HepG2 (cell line): ENCODE measurements around the gene CRYM. TPM values are rescaled to one million over a fixed set of nuclear protein-coding genes. Genes with fewer than 3 reads are reported as not detected.

Experiments
- ATF1 ChIP-seq: IDR thresholded peaks from 2 replicates; pipeline ENCODE4 v1.6.1; 2016; ENCODE audit warnings: mild to moderate bottlenecking, control low read depth
- FOXK2 ChIP-seq: fragments of 450-650 bp; IDR thresholded peaks from 2 replicates; pipeline ENCODE4 v1.6.1; 2016
- FOXM1 ChIP-seq: sonication (generic); formaldehyde crosslinking; IDR thresholded peaks from 2 replicates; pipeline ENCODE4 v1.5.0; 2020; ENCODE audit warnings: missing genetic modification reagents
- HNF1B ChIP-seq: sonication (generic); formaldehyde crosslinking; IDR thresholded peaks from 2 replicates; pipeline ENCODE4 v1.5.1; 2020; ENCODE audit warnings: mild to moderate bottlenecking, moderate library complexity, missing genetic modification reagents
- KAT7 ChIP-seq: IDR thresholded peaks from 2 replicates; pipeline ENCODE4 v1.6.1; 2018; ENCODE audit warnings: borderline replicate concordance, missing compliant biosample characterization
- KDM5A ChIP-seq: fragments of 200-600 bp; sonication (generic); IDR thresholded peaks from 2 replicates; pipeline ENCODE4 v1.7.0; 2018; ENCODE audit warnings: antibody characterized with exemption, mild to moderate bottlenecking, low read length, borderline replicate concordance
- PBX2 ChIP-seq: IDR thresholded peaks from 2 replicates; pipeline ENCODE4 v1.6.1; 2016; ENCODE audit warnings: control low read depth
- PCBP1 ChIP-seq: fragments of 200-400 bp; formaldehyde crosslinking; IDR thresholded peaks from 2 replicates; pipeline ENCODE4 v1.6.1; 2017; ENCODE audit warnings: mild to moderate bottlenecking, low read depth, low read length, borderline replicate concordance
- POLR2A ChIP-seq, 2 experiments: IDR thresholded peaks; 2 replicates each; pipeline ENCODE4 v1.6.1; 2011; ENCODE audit warnings: low read depth in 2 of 2, low read length in 2 of 2, mild to moderate bottlenecking in 1 of 2, moderate library complexity in 1 of 2; ENCODE audit not compliant: insufficient read depth in 1 of 2
- RCOR2 ChIP-seq: IDR thresholded peaks from 2 replicates; pipeline ENCODE4 v1.6.1; 2016; ENCODE audit warnings: missing biosample characterization, missing genetic modification reagents
- RXRA ChIP-seq: sonication (generic); formaldehyde crosslinking; IDR thresholded peaks from 2 replicates; pipeline ENCODE4 v1.5.1; 2020; ENCODE audit warnings: missing genetic modification reagents
- SP2 ChIP-seq: sonication (generic); formaldehyde crosslinking; IDR thresholded peaks from 2 replicates; pipeline ENCODE4 v1.5.1; 2020; ENCODE audit warnings: mild to moderate bottlenecking, missing genetic modification reagents
- TBL1XR1 ChIP-seq: fragments of 150-350 bp; IDR thresholded peaks from 2 replicates; pipeline ENCODE4 v1.6.1; 2014; ENCODE audit warnings: borderline replicate concordance, low read length; ENCODE audit not compliant: partially characterized antibody
- TRIM24 ChIP-seq: sonication (generic); formaldehyde crosslinking; IDR thresholded peaks from 2 replicates; pipeline ENCODE4 v1.8.0; 2022; ENCODE audit warnings: mild to moderate bottlenecking, missing genetic modification reagents
- ZFP90 ChIP-seq: sonication (generic); formaldehyde crosslinking; IDR thresholded peaks from 2 replicates; pipeline ENCODE4 v1.8.0; 2022; ENCODE audit warnings: missing genetic modification reagents, mild to moderate bottlenecking, inconsistent platforms, borderline replicate concordance
- ZFP91 ChIP-seq: sonication (generic); formaldehyde crosslinking; IDR thresholded peaks from 2 replicates; pipeline ENCODE4 v1.9.0; 2022; ENCODE audit warnings: missing genetic modification reagents, mild to moderate bottlenecking, borderline replicate concordance
- ZMAT3 ChIP-seq: sonication (generic); formaldehyde crosslinking; conservative IDR thresholded peaks from 2 replicates; pipeline ENCODE4 v1.7.0; 2021; ENCODE audit warnings: missing genetic modification reagents
- ZNF557 ChIP-seq: sonication (generic); formaldehyde crosslinking; IDR thresholded peaks from 2 replicates; pipeline ENCODE4 v1.4.0; 2020; ENCODE audit warnings: missing genetic modification reagents
- ZNF652 ChIP-seq: IDR thresholded peaks from 2 replicates; pipeline ENCODE4 v1.6.1; 2016; ENCODE audit warnings: low read depth, borderline replicate concordance
- ZNF670 ChIP-seq: sonication (generic); formaldehyde crosslinking; IDR thresholded peaks from 2 replicates; pipeline ENCODE4 v1.8.0; 2022; ENCODE audit warnings: mild to moderate bottlenecking, missing genetic modification reagents, borderline replicate concordance
- ZNF766 ChIP-seq: sonication (generic); formaldehyde crosslinking; IDR thresholded peaks from 2 replicates; pipeline ENCODE4 v1.5.0; 2020; ENCODE audit warnings: missing genetic modification reagents, borderline replicate concordance
- ZNF775 ChIP-seq: sonication (generic); formaldehyde crosslinking; IDR thresholded peaks from 2 replicates; pipeline ENCODE4 v1.4.0; 2020; ENCODE audit warnings: missing genetic modification reagents, mild to moderate bottlenecking, moderate library complexity, borderline replicate concordance
- polyA plus RNA-seq, 8 experiments: library from polyadenylated mRNA; depleted of rRNA in 3 of 8; stranded (reverse) in 7 of 8; unstranded in 1 of 8; fragments of >200 nt; fragmentation: Illumina TruSeq in 4 of 8; extraction: Trizol in 4 of 8; gene quantifications; 2 replicates each; pipeline versions ENCODE4 v1.2.1 to v1.2.3, GENCODE V29; 2011 to 2016; ENCODE audit warnings: low read depth in 4 of 8, missing spikeins in 1 of 8, mixed read lengths in 1 of 8; ENCODE audit not compliant: insufficient read depth in 1 of 8
- total RNA-seq, 5 experiments: library from RNA; depleted of rRNA; stranded (reverse); fragments of >200 nt; fragmentation: Illumina TruSeq; extraction: Trizol; gene quantifications; 2 replicates each; pipeline ENCODE4 v1.2.3, GENCODE V29; 2016; ENCODE audit warnings: low read depth in 1 of 5
- TF ChIP-seq, protein P1 (sequence below), 2 experiments: sonication (generic) in 1 of 2; formaldehyde crosslinking in 1 of 2; IDR thresholded peaks; 2 replicates each; pipeline versions ENCODE4 v1.4.0 to v1.6.1; 2018 to 2020; ENCODE audit warnings: missing genetic modification reagents in 2 of 2, borderline replicate concordance in 1 of 2, low read depth in 1 of 2, mild to moderate bottlenecking in 1 of 2, missing biosample characterization in 1 of 2

Gene CRYM
- total and polyA plus RNA-seq, 2 of the 13 experiments (the other 11 are each of a cell fraction or from before 2014, with no cell fraction given) = 1.9 to 2.2 TPM

GRCh38 chr16:21260870-21261791 lies 17.0 kb downstream of the CRYM start (continued):
- TF ChIP-seq POLR2A (IDR thresholded peaks at IDR 0.05; ENCODE audit: insufficient read depth in 1 of 2, low read depth in 2 of 2, low read length in 2 of 2) (peak; percentile 74 to 79), ZMAT3 (CRISPR knock-in tag) (peak; percentile 64; the same call in 1 of the 2 replicates), ZFP91 (CRISPR knock-in tag) (peak; percentile 32; the same call in 1 of the 2 replicates), ZNF652 (CRISPR knock-in tag) (peak; percentile 31; the same call in 1 of the 2 replicates), RXRA (CRISPR knock-in tag) (peak; percentile 98), FOXK2 (no peak), KDM5A (peak; percentile 59; the same call in 1 of the 2 replicates), ZNF670 (peak; percentile 21; the same call in 1 of the 2 replicates), KAT7 (CRISPR knock-in tag) (0 out of 2 replicates have a peak, but pooled peaks have one; percentile 31), ZNF557 (CRISPR knock-in tag) (peak; percentile 52; the same call in 1 of the 2 replicates), ZNF775 (CRISPR knock-in tag) (peak; percentile 87; the same call in 1 of the 2 replicates), ATF1 (CRISPR knock-in tag) (peak; percentile 67; the same call in 1 of the 2 replicates), HNF1B (CRISPR knock-in tag) (peak; percentile 100), PCBP1 (no peak), ZNF766 (CRISPR knock-in tag) (0 out of 2 replicates have a peak, but pooled peaks have one; percentile 92), ZFP90 (CRISPR knock-in tag) (peak; percentile 79), RCOR2 (CRISPR knock-in tag) (peak; percentile 99), SP2 (CRISPR knock-in tag) (no peak), PBX2 (CRISPR knock-in tag) (peak; percentile 84), FOXM1 (CRISPR knock-in tag) (no peak), TBL1XR1 (peak; percentile 58), TRIM24 (CRISPR knock-in tag) (0 out of 2 replicates have a peak, but pooled peaks have one; percentile 60)
- TF ChIP-seq, protein P1, sequence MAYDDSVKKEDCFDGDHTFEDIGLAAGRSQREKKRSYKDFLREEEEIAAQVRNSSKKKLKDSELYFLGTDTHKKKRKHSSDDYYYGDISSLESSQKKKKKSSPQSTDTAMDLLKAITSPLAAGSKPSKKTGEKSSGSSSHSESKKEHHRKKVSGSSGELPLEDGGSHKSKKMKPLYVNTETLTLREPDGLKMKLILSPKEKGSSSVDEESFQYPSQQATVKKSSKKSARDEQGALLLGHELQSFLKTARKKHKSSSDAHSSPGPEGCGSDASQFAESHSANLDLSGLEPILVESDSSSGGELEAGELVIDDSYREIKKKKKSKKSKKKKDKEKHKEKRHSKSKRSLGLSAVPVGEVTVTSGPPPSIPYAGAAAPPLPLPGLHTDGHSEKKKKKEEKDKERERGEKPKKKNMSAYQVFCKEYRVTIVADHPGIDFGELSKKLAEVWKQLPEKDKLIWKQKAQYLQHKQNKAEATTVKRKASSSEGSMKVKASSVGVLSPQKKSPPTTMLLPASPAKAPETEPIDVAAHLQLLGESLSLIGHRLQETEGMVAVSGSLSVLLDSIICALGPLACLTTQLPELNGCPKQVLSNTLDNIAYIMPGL (CRISPR knock-in tag; IDR thresholded peaks at IDR 0.05; ENCODE audit: borderline replicate concordance in 1 of 2, low read depth in 1 of 2) = peak; percentile 49 to 64; a peak in 2 of 4 replicates
